ENCODE results near the gene PREP.
"Not testable (repeated sequence)": the region's sequence is repeated elsewhere in the genome, so short reads cannot be mapped to it uniquely, and the experiment has no call there.

PREP gene

GRCh38 chr6:105402939-105403935 is at the start of gene PREP:
Gene PREP (minus strand): TSS chr6:105403082. CDS start chr6:105402891, 191 bp downstream.
- DNase-seq (ENCODE audit: low spot score), result peak; percentile 93

GRCh38 chr6:105452376-105452775 is 49.5 kb upstream of the PREP start:
- DNase-seq (ENCODE audit: low spot score), result no peak

- peak; percentile 10 for DNase-seq (ENCODE audit: low spot score)
These were observed 47.0 kb upstream of the PREP start for GRCh38 chr6:105449756-105450390.

- no peak for DNase-seq (ENCODE audit: low spot score)
These were observed 42.6 kb upstream of the PREP start for GRCh38 chr6:105445481-105445880.

GRCh38 chr6:105443941-105444340 is 41.1 kb upstream of the PREP start:
- no peak for DNase-seq (ENCODE audit: low spot score)

- no peak for DNase-seq (ENCODE audit: low spot score)
These were observed 39.5 kb upstream of the PREP start for GRCh38 chr6:105442369-105442768.

- DNase-seq (ENCODE audit: low spot score), result no peak
These were observed 34.4 kb upstream of the PREP start for GRCh38 chr6:105437236-105437635.

GRCh38 chr6:105433723-105434122 is 30.8 kb upstream of the PREP start:
- DNase-seq (ENCODE audit: low spot score), result no peak

- peak; percentile 80 for DNase-seq (ENCODE audit: low spot score)
These were observed 29.9 kb upstream of the PREP start for GRCh38 chr6:105432797-105433196.

GRCh38 chr6:105431226-105431625 is 28.3 kb upstream of the PREP start:
- DNase-seq (ENCODE audit: low spot score), result peak; percentile 50

GRCh38 chr6:105430685-105431084 is 27.8 kb upstream of the PREP start:
- no peak for DNase-seq (ENCODE audit: low spot score)

GRCh38 chr6:105429676-105430075 is 26.8 kb upstream of the PREP start:
- DNase-seq (ENCODE audit: low spot score), result peak; percentile 63

- DNase-seq (ENCODE audit: low spot score), result peak; percentile 54
These were observed 25.6 kb upstream of the PREP start for GRCh38 chr6:105428342-105428957.

GRCh38 chr6:105424175-105424783 is 21.4 kb upstream of the PREP start:
- DNase-seq (ENCODE audit: low spot score), result peak; percentile 74

GRCh38 chr6:105416971-105417370 is 14.1 kb upstream of the PREP start:
- DNase-seq (ENCODE audit: low spot score), result not testable (repeated sequence)

GRCh38 chr6:105409734-105410133 is 6.9 kb upstream of the PREP start:
- no peak for DNase-seq (ENCODE audit: low spot score)

GRCh38 chr6:105402090-105402938 is 568 bp downstream of the PREP start:
- DNase-seq (ENCODE audit: low spot score), result peak; percentile 29

GRCh38 chr6:105401247-105402089 is 1.4 kb downstream of the PREP start:
- no peak for DNase-seq (ENCODE audit: low spot score)

- no peak for DNase-seq (ENCODE audit: low spot score)
These were observed 2.4 kb downstream of the PREP start for GRCh38 chr6:105400501-105400900.

- no peak for DNase-seq (ENCODE audit: low spot score)
These were observed 4.0 kb downstream of the PREP start for GRCh38 chr6:105398859-105399258.

All from AG08395 (cell line).